Activated CD4-positive, alpha-beta memory T cell treated with anti-CD3 and anti-CD28 coated beads, Interleukin-2, amount 10 ng/mL, durations not matched to agents 7 days and 5 days (primary cell): ENCODE results near the gene CD163L1. TPM values are rescaled to one million over a fixed set of nuclear protein-coding genes. Genes with fewer than 3 reads are reported as not detected.
"Not testable (repeated sequence)": the region's sequence is repeated elsewhere in the genome, so short reads cannot be mapped to it uniquely, and the experiment has no call there.

Experiments
- CTCF ChIA-PET: fragments of 350-600 bp; sonication (Branson Sonifier 250); formaldehyde crosslinking; loops from one replicate; lab custom pipeline; 2021; ENCODE audit warnings: antibody characterized with exemption, inconsistent platforms; lab: Charles Lee
- POLR2A ChIA-PET: fragments of 350-600 bp; sonication (Branson Sonifier 250); formaldehyde crosslinking; loops from one replicate; lab custom pipeline; 2021; ENCODE audit warnings: antibody characterized with exemption; lab: Charles Lee
- DNase-seq: peaks from one replicate; pipeline ENCODE4 v3.0.0-alpha.2; 2020
- H3K27ac Mint-ChIP-seq: one replicate; pipeline ENCODE4 v1.8.0; 2021; ENCODE audit warnings: mild to moderate bottlenecking, mixed read lengths
- H3K27me3 Mint-ChIP-seq: one replicate; pipeline ENCODE4 v1.8.0; 2021; ENCODE audit warnings: mixed read lengths
- H3K36me3 Mint-ChIP-seq: one replicate; pipeline ENCODE4 v1.8.0; 2021; ENCODE audit warnings: low read depth, mixed read lengths
- H3K4me1 Mint-ChIP-seq: one replicate; pipeline ENCODE4 v1.8.0; 2021; ENCODE audit warnings: mixed read lengths
- H3K4me3 Mint-ChIP-seq: one replicate; pipeline ENCODE4 v1.8.0; 2021; ENCODE audit warnings: mild to moderate bottlenecking, mixed read lengths
- H3K9me3 Mint-ChIP-seq: one replicate; pipeline ENCODE4 v1.8.0; 2021; ENCODE audit warnings: mixed read lengths
- total RNA-seq, 2 experiments: library from RNA; stranded (reverse); gene quantifications; one replicate each; pipeline ENCODE4 v1.2.3, GENCODE V29; 2021

Gene CD163L1
- total RNA-seq, 2 experiments from 2014 or later, result not detected

- CTCF ChIA-PET, result no interaction called here
- H3K4me3 Mint-ChIP-seq, result peak overlapping the region; percentile 60
- H3K4me1 Mint-ChIP-seq, result peaks cover 10% of the 10 kb centered on the region
- H3K36me3 Mint-ChIP-seq, result no peaks in the 10 kb centered on the region
- H3K9me3 Mint-ChIP-seq, result no peaks in the 10 kb centered on the region
- no peak overlapping the region for H3K27ac Mint-ChIP-seq
- POLR2A ChIA-PET, result no interaction called here
- DNase-seq, result peak; percentile 46
- H3K27me3 Mint-ChIP-seq, result peaks cover 34% of the 10 kb centered on the region
Observed at GRCh38 chr12:7439579-7440505, 4.1 kb downstream of the CD163L1 start.

GRCh38 chr12:7438291-7438995, 5.5 kb downstream of the CD163L1 start:
- H3K4me1 Mint-ChIP-seq, H3K27ac Mint-ChIP-seq, H3K9me3 Mint-ChIP-seq, H3K36me3 Mint-ChIP-seq, DNase-seq, POLR2A ChIA-PET, H3K4me3 Mint-ChIP-seq, CTCF ChIA-PET: not testable (repeated sequence)
- peaks cover 32% of the 10 kb centered on the region for H3K27me3 Mint-ChIP-seq

GRCh38 chr12:7437494-7437893, 6.5 kb downstream of the CD163L1 start:
- H3K4me3 Mint-ChIP-seq, H3K9me3 Mint-ChIP-seq, H3K36me3 Mint-ChIP-seq, POLR2A ChIA-PET, H3K27ac Mint-ChIP-seq, CTCF ChIA-PET, DNase-seq, H3K4me1 Mint-ChIP-seq: not testable (repeated sequence)
- peaks cover 32% of the 10 kb centered on the region for H3K27me3 Mint-ChIP-seq

- POLR2A ChIA-PET, result no interaction called here
- Mint-ChIP-seq H3K27ac (no peak overlapping the region), H3K4me3 (no peak overlapping the region), H3K27me3 (peaks cover 21% of the 10 kb centered on the region), H3K4me1 (peaks cover 3% of the 10 kb centered on the region), H3K36me3 (no peaks in the 10 kb centered on the region), H3K9me3 (no peaks in the 10 kb centered on the region)
- no peak for DNase-seq
- CTCF ChIA-PET, result no interaction called here
Observed at GRCh38 chr12:7434670-7435069, 9.3 kb downstream of the CD163L1 start.

- Mint-ChIP-seq H3K27ac (no peak overlapping the region), H3K9me3 (no peaks in the 10 kb centered on the region), H3K27me3 (peaks cover 15% of the 10 kb centered on the region), H3K4me3 (no peak overlapping the region), H3K4me1 (no peaks in the 10 kb centered on the region), H3K36me3 (no peaks in the 10 kb centered on the region)
- POLR2A ChIA-PET, result no interaction called here
- no peak for DNase-seq
- CTCF ChIA-PET, result no interaction called here
Observed at GRCh38 chr12:7433276-7433822, 10.6 kb downstream of the CD163L1 start.

- POLR2A ChIA-PET, result no interaction called here
- H3K9me3 Mint-ChIP-seq, result no peaks in the 10 kb centered on the region
- no peak overlapping the region for H3K4me3 Mint-ChIP-seq
- H3K36me3 Mint-ChIP-seq, result no peaks in the 10 kb centered on the region
- no peak for DNase-seq
- H3K4me1 Mint-ChIP-seq, result no peaks in the 10 kb centered on the region
- no peak overlapping the region for H3K27ac Mint-ChIP-seq
- CTCF ChIA-PET, result interaction anchor here (1.1 kb wide), 1 partner anchor 229 kb away, joined by 3 read pairs; no protein-coding TSS in a partner anchor
- peaks cover 11% of the 10 kb centered on the region for H3K27me3 Mint-ChIP-seq
Observed at GRCh38 chr12:7431993-7432685, 11.8 kb downstream of the CD163L1 start.

GRCh38 chr12:7411343-7411742, 32.6 kb downstream of the CD163L1 start:
- CTCF ChIA-PET, result no interaction called here

GRCh38 chr12:7404275-7404674, 39.7 kb downstream of the CD163L1 start:
- Mint-ChIP-seq H3K36me3 (no peaks in the 10 kb centered on the region), H3K4me3 (no peak overlapping the region), H3K27ac (no peak overlapping the region), H3K4me1 (no peaks in the 10 kb centered on the region), H3K27me3 (peaks cover 4% of the 10 kb centered on the region), H3K9me3 (no peaks in the 10 kb centered on the region)
- CTCF ChIA-PET, result no interaction called here
- no peak for DNase-seq
- POLR2A ChIA-PET, result no interaction called here

More at GRCh38 chr12:7411343-7411742, 32.6 kb downstream of the CD163L1 start:
- peaks cover 7% of the 10 kb centered on the region for H3K27me3 Mint-ChIP-seq
- no peak for DNase-seq
- no peak overlapping the region for H3K27ac Mint-ChIP-seq
- POLR2A ChIA-PET, result no interaction called here
- no peaks in the 10 kb centered on the region for H3K9me3 Mint-ChIP-seq
- H3K36me3 Mint-ChIP-seq, result no peaks in the 10 kb centered on the region
- no peaks in the 10 kb centered on the region for H3K4me1 Mint-ChIP-seq
- H3K4me3 Mint-ChIP-seq, result no peak overlapping the region

GRCh38 chr12:7403466-7403865, 40.5 kb downstream of the CD163L1 start:
- peaks cover 6% of the 10 kb centered on the region for H3K27me3 Mint-ChIP-seq
- H3K36me3 Mint-ChIP-seq, result no peaks in the 10 kb centered on the region
- POLR2A ChIA-PET, result no interaction called here
- no peak for DNase-seq
- H3K9me3 Mint-ChIP-seq, result no peaks in the 10 kb centered on the region
- CTCF ChIA-PET, result no interaction called here
- H3K4me3 Mint-ChIP-seq, result no peak overlapping the region
- H3K27ac Mint-ChIP-seq, result no peak overlapping the region
- H3K4me1 Mint-ChIP-seq, result no peaks in the 10 kb centered on the region

GRCh38 chr12:7399089-7399488, 44.9 kb downstream of the CD163L1 start:
- Mint-ChIP-seq H3K27me3 (peaks cover 4% of the 10 kb centered on the region), H3K9me3 (no peaks in the 10 kb centered on the region), H3K4me1 (no peaks in the 10 kb centered on the region), H3K4me3 (no peak overlapping the region), H3K27ac (no peak overlapping the region), H3K36me3 (no peaks in the 10 kb centered on the region)
- CTCF ChIA-PET, result no interaction called here
- POLR2A ChIA-PET, result no interaction called here
- DNase-seq, result no peak

- CTCF ChIA-PET, result no interaction called here
- DNase-seq, result no peak
- Mint-ChIP-seq H3K4me1 (no peaks in the 10 kb centered on the region), H3K36me3 (no peaks in the 10 kb centered on the region), H3K27ac (no peak overlapping the region), H3K9me3 (no peaks in the 10 kb centered on the region), H3K4me3 (no peak overlapping the region), H3K27me3 (peaks cover 16% of the 10 kb centered on the region)
- POLR2A ChIA-PET, result no interaction called here
Observed at GRCh38 chr12:7396418-7396817, 47.5 kb downstream of the CD163L1 start.

- Mint-ChIP-seq H3K4me3 (no peak overlapping the region), H3K36me3 (no peaks in the 10 kb centered on the region)
Observed at GRCh38 chr12:7395950-7396349, 48.0 kb downstream of the CD163L1 start.

GRCh38 chr12:7387289-7387688, 56.7 kb downstream of the CD163L1 start:
- no peaks in the 10 kb centered on the region for H3K9me3 Mint-ChIP-seq
- no peak overlapping the region for H3K27ac Mint-ChIP-seq
- no peaks in the 10 kb centered on the region for H3K36me3 Mint-ChIP-seq

More at GRCh38 chr12:7395950-7396349, 48.0 kb downstream of the CD163L1 start:
- POLR2A ChIA-PET, result no interaction called here
- H3K27ac Mint-ChIP-seq, result no peak overlapping the region
- H3K27me3 Mint-ChIP-seq, result peaks cover 18% of the 10 kb centered on the region
- CTCF ChIA-PET, result no interaction called here
- no peak for DNase-seq
- H3K4me1 Mint-ChIP-seq, result no peaks in the 10 kb centered on the region
- no peaks in the 10 kb centered on the region for H3K9me3 Mint-ChIP-seq

More at GRCh38 chr12:7387289-7387688, 56.7 kb downstream of the CD163L1 start:
- Mint-ChIP-seq H3K4me3 (no peak overlapping the region), H3K27me3 (peaks cover 10% of the 10 kb centered on the region), H3K4me1 (no peaks in the 10 kb centered on the region)
- POLR2A ChIA-PET, result no interaction called here
- DNase-seq, result no peak
- CTCF ChIA-PET, result no interaction called here
